Fibroblast of mammary gland (primary cell): Measurements from ENCODE around the gene CAPN2.
"Not testable (repeated sequence)": the region's sequence is repeated elsewhere in the genome, so short reads cannot be mapped to it uniquely, and the experiment has no call there.

Source experiments
- DNase-seq: peaks from one replicate; pipeline ENCODE4 v3.0.0-alpha.2; 2010; ENCODE audit warnings: low read depth
- H3K4me3 ChIP-seq: 2 replicates; pipeline ENCODE4 v1.5.1; 2011; ENCODE audit warnings: low read depth, mild to moderate bottlenecking, low read length, moderate library complexity; ENCODE audit not compliant: control insufficient read depth
- TF ChIP-seq, protein P1 (sequence below): conservative IDR thresholded peaks from 2 replicates; pipeline ENCODE4 v1.5.1; 2011; ENCODE audit warnings: low read depth, low read length, inconsistent platforms; ENCODE audit not compliant: control insufficient read depth, insufficient read depth

Gene CAPN2

DNA sequence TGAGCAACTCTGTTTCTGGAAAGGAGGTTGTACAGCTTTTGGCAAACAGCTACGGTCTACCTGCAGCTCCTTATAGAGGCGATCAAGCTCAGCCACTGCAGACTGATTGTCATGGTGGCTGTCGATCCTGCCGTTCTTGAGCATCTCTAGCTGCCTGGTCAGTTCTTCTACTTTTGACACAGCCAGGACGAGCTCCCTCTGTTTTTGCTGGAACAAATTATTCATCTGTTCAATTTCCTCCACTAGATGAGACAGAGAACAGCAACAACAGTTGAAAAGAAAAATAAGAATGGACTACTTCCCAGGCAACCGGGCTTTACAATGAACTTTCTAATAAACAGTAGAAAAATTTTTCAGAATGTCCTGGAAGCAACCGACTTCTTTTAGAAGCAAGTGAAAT lies 90.9 kb downstream of the CAPN2 start:
- no peak for DNase-seq
- no peak overlapping the region for H3K4me3 ChIP-seq
- TF ChIP-seq, protein P1, sequence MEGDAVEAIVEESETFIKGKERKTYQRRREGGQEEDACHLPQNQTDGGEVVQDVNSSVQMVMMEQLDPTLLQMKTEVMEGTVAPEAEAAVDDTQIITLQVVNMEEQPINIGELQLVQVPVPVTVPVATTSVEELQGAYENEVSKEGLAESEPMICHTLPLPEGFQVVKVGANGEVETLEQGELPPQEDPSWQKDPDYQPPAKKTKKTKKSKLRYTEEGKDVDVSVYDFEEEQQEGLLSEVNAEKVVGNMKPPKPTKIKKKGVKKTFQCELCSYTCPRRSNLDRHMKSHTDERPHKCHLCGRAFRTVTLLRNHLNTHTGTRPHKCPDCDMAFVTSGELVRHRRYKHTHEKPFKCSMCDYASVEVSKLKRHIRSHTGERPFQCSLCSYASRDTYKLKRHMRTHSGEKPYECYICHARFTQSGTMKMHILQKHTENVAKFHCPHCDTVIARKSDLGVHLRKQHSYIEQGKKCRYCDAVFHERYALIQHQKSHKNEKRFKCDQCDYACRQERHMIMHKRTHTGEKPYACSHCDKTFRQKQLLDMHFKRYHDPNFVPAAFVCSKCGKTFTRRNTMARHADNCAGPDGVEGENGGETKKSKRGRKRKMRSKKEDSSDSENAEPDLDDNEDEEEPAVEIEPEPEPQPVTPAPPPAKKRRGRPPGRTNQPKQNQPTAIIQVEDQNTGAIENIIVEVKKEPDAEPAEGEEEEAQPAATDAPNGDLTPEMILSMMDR = no peak

DNA sequence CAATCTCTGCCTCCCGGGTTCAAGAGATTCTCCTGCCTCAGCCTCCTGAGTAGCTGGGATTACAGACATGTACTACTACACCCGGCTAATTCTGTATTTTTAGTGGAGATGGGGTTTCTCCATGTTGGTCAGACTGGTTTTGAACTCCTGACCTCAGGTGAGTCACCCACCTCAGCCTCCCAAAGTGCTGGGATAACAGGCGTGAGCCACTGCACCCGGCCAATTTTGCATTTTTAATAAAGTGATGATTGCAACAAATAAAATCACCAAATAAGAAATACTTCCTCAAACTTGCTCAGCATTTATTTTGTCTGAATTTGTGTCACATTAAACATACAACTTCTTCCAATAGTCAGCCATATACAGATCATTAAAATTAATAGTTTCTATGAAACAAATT lies 97.6 kb downstream of the CAPN2 start:
- H3K4me3 ChIP-seq = not testable (repeated sequence)
- DNase-seq = peak; percentile 32

DNA sequence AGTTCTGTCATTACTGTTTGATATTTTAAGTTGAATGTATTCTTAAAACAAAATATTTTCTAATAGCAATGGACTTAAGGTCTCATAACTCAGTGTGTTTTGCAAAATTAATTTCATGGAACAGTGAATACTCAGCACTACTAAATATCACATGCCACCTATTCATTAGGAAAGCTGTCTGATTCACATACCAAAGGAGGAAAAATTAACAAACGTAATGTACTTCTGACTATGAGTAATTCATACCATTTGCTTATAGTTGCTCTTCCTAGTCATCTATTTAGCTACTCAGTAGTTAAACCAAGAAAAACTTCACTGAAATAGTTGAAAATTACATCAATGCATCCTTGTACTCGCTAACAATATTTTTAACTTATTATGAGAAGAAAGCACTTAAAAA lies 98.2 kb downstream of the CAPN2 start:
- no peak overlapping the region for H3K4me3 ChIP-seq
- DNase-seq = peak; percentile 18
- TF ChIP-seq, protein P1 = no peak

DNA sequence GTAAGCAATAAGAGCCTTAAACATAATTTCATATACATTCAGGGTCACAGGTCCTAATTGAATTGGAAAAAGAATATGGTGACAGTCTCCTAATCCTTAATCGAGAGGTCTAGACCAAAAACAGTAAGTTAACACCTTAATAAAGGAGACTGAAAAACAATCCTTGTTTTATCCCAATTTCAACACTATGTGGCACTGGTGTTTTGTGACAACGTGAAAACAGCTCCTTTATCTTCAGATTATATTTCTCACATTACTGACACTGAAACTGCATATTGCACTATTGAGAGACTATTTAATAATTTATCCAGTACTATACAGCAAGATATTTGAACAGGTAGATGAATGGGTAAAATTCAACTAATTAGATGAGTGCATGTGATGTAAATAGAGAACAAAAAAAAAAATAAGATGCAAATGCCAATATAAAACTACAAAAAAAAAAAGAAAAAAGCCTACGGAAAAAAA lies 99.3 kb downstream of the CAPN2 start:
- TF ChIP-seq, protein P1 = peak; percentile 55
- no peak overlapping the region for H3K4me3 ChIP-seq
- DNase-seq = peak; percentile 61

DNA sequence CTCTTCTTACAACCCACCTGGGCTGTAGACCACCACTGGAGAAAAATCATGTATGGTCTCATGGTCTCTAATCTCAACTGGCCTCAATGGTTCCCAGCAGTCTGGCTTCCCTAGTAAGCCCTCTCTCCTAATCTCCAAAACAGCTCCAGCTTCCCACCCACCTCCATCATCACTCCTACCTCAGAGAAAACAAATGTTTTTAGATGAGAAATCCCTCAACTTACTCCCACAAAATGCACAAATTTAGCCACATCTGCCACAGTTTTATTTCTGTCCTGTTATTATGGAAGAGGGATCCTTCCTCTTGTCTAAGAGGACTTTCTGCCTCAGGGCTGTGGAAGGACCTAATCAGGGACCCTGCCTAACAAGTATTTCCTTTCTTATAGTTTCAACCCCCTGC lies 101.3 kb downstream of the CAPN2 start:
- no peak for DNase-seq
- TF ChIP-seq, protein P1 = no peak
- no peak overlapping the region for H3K4me3 ChIP-seq

DNA sequence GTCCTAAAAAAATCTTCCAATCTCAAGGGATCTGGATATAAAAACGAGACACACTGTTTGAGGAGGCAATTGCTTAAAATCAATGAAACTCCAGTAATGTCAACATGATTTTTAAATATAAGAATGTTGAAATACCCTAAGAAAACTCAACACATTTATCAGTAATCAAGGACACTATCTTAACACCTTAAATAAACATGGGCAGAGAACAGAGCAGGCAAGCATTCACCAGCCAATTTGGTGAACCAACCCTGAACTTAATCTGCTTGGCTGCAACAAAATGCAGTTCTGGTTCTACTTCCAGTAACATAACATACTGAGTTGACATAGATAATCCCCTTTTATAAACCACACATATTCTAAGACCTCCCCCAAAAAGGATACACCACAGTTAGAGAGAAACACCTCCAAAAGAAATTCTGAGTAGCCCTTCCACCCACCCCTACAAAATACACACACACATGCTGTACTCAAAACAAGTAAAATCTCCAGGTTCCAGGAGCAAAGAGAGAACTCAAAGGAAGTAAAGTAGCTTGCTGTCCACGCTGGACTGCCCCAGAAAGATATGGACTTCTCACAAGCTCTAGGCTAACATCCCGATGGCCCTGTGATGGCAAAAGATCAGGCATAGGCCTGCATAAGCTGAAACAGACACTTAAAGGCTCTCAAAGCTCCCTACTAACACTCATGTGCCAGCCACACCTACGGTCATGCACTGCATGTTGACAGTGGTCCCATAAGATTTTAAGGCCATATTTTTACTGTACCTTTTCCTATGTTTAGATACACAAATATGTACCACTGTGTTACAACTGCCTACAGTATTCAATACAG lies 102.9 kb downstream of the CAPN2 start:
- TF ChIP-seq, protein P1 = no peak
- no peak for DNase-seq
- H3K4me3 ChIP-seq = no peak overlapping the region

DNA sequence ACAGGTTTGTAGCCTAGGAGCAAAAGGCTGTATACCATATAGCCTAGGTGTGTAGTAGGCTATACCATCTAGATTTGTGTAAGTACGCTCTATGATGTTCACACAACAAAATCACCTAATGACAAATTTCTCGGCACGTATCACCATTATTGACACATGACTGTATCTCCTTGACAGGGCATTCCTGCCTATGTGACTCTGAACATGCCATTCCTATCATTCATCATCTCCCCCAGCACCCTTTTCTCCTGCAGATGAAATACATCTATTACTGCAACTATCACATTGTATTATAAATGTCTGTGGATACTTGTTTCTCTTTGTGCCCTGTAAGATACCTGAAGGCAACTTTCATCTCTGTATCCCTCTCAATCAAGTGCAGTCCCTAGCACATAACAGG lies 103.5 kb downstream of the CAPN2 start:
- DNase-seq = peak; percentile 29
- TF ChIP-seq, protein P1 = no peak
- no peak overlapping the region for H3K4me3 ChIP-seq

DNA sequence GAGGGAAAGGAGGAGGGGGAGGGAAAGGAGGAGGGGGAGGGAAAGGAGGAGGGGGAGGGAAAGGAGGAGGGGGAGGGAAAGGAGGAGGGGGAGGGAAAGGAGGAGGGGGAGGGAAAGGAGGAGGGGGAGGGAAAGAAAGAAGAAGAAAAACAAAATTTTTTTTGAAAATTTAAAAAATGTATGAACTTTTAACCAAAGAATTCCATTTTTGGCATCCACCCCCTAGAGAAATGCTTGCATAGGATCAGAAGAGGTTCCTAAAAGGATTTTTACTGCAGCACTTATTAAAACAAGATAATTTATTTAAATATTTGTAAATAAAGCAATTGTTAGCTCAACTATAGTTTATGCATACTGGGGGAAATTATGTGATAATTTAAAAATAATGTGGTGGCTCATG lies 104.9 kb downstream of the CAPN2 start:
- DNase-seq, H3K4me3 ChIP-seq: not testable (repeated sequence)
